Fibroblast of mammary gland (primary cell): ENCODE measurements around the gene WIPF3.

Experiments used
- DNase-seq: peaks from one replicate; pipeline ENCODE4 v3.0.0-alpha.2; 2010; ENCODE audit warnings: low read depth
- H3K4me3 ChIP-seq: 2 replicates; pipeline ENCODE4 v1.5.1; 2011; ENCODE audit warnings: low read depth, mild to moderate bottlenecking, low read length, moderate library complexity; ENCODE audit not compliant: control insufficient read depth
- TF ChIP-seq, protein P1 (sequence below): conservative IDR thresholded peaks from 2 replicates; pipeline ENCODE4 v1.5.1; 2011; ENCODE audit warnings: low read depth, low read length, inconsistent platforms; ENCODE audit not compliant: control insufficient read depth, insufficient read depth

The WIPF3 gene

DNA sequence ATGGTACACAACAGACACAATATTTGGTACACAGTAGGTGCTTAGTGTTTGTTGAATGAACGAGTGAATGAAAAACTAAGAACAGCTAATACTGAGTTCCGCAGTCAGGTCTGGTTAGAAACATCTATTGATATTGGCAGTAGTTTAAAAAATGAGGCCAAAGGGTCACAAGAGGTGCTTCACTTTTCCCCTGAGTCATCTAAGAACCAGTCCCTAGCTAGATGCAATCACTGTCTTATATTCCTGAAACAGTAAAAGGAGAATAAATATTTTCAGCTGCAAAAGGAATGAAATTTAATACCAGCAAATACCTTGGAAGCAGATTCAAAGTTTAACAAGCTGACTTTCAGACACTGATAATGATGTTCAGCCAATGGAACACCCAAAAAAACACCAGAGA, 128.8 kb downstream of the WIPF3 start:
- peak; percentile 42 for DNase-seq
- no peak overlapping the region for H3K4me3 ChIP-seq
- TF ChIP-seq, protein P1, sequence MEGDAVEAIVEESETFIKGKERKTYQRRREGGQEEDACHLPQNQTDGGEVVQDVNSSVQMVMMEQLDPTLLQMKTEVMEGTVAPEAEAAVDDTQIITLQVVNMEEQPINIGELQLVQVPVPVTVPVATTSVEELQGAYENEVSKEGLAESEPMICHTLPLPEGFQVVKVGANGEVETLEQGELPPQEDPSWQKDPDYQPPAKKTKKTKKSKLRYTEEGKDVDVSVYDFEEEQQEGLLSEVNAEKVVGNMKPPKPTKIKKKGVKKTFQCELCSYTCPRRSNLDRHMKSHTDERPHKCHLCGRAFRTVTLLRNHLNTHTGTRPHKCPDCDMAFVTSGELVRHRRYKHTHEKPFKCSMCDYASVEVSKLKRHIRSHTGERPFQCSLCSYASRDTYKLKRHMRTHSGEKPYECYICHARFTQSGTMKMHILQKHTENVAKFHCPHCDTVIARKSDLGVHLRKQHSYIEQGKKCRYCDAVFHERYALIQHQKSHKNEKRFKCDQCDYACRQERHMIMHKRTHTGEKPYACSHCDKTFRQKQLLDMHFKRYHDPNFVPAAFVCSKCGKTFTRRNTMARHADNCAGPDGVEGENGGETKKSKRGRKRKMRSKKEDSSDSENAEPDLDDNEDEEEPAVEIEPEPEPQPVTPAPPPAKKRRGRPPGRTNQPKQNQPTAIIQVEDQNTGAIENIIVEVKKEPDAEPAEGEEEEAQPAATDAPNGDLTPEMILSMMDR: no peak

DNA sequence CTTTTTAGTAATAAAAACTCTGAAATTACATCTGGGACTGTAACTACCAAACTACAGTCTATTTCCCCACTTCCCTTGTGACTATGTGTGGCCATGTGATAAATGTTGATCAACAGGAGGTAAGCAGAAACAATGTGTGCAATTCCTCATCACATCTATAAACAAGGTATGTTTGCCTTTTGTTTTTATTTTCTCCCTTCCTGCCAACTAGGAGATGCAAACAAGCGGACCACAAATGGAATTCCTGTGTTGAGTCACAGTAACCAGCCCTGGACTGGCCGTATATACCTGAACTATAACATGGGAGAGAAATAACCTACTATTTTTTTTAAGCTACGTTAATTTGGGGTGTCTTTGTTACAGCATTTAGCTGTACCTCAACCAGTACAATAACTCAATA, 130.8 kb downstream of the WIPF3 start:
- TF ChIP-seq, protein P1: no peak
- DNase-seq: no peak
- no peak overlapping the region for H3K4me3 ChIP-seq

DNA sequence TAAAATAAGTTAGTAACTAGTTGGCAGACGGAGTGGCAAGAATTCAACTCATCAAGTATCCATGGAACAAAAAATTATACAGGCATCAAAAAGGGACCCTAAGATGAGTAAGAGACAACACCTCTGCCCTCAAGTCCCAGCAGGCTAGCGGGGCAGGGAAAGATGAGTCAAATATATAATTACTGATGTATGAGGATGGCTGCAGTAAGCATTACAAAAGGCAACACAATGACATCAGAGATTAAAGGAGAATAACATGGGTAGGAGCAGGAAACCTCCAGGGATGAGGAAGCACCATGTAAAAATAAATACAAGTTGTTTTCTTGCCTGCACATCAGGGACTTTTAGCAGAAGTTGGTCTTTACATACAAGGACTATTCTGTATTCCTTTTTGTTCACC, 133.9 kb downstream of the WIPF3 start:
- peak; percentile 52 for DNase-seq
- TF ChIP-seq, protein P1: no peak
- no peak overlapping the region for H3K4me3 ChIP-seq

DNA sequence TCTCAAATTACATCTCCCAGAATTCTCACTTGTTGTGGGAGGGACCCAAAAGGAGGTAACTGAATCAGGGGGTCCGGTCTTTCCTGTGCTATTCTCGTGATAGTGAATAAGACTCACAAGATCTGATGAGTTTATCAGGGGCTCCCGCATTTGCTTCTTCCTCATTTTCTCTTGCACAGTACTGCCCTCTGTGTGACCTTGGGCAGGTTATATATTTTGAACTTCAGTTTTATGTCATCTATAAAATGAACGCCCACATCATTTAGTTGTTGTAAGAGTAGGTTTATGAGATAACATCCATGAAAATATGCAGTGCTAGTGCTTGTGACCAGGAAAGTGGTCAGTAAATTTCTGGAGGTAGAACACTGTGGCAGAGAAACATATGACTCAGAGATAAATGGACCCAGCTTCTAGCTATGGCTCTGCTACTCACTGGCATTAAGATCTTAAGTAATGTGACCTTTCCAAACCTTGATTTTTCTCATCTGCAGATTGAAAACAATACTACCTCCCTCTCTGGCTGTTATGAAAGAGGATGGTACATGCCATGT, 139.0 kb downstream of the WIPF3 start:
- TF ChIP-seq, protein P1: no peak
- DNase-seq: peak; percentile 21
- H3K4me3 ChIP-seq: no peak overlapping the region

DNA sequence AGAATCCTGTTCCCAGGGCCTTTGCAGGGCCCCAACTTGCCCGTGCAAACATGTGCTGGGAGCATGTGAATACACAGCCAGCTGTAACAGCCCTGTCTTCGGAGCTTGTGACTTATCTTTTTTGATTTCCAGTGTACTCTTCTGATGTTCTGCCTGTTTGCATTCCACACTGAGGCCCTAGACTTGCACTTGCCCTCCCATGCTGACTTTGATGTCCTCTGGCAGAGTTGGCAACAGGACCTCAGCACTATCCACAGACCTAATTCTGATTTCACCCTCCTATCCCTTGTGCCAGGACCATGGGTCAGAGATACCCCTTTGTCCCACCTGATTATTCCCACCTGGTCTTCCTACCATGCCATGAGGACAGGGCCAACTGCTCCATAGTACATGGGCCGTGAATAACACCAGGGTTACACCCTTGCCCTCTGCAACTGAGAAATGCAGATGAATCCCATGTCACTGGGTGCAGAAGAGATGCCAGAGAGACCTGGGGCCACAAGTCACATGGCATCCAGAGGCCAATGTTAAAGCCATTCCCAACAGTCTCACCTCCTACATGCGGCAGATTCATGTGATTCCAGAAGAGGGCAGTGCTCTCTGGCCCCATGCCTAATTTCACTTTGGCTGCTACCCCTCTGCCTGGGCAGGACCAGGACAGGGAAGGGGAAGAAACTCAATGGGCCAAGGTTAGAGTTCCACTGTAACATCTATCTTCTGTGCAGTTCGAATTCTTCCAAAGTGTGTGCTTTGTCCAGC, 140.3 kb downstream of the WIPF3 start:
- DNase-seq: peak; percentile 46
- H3K4me3 ChIP-seq: no peak overlapping the region
- TF ChIP-seq, protein P1: peak; percentile 39

DNA sequence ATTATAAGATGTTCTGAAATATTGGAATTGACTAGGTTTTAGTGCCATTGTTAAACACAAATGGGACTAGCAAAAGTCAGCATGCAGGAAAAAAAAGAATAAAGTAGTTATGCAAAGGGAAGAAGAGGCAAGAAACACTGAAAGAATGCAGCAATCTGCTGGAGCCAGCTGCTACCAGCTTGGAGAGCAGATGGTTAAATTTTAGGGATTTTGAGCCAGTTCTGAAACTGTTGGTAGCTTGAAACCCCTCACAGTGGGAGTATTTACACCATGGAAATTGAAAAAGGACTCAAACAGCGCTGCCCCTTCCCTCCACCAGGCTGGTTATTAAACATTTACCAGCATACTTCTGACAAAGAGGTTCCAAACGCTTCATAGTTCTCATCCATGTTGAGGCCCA, 142.3 kb downstream of the WIPF3 start:
- no peak overlapping the region for H3K4me3 ChIP-seq
- DNase-seq: no peak
- TF ChIP-seq, protein P1: no peak
